Liver (tissue), 3 donors: Measurements from ENCODE around the gene SBNO1.

ENCODE experiments used
- ATF3 ChIP-seq: IDR thresholded peaks from 2 replicates; pipeline ENCODE4 v1.6.1; 2016; ENCODE audit warnings: antibody characterized with exemption
- CTCF ChIP-seq: fragments of 150-350 bp; IDR thresholded peaks from 2 replicates; pipeline ENCODE4 v1.5.1; 2017; ENCODE audit warnings: improper control_type of control experiment, low read depth, low read length; ENCODE audit not compliant: missing input control
- EGR1 ChIP-seq, 2 donors: IDR thresholded peaks; 2 replicates each; pipeline ENCODE4 v1.6.1; 2016 to 2018; ENCODE audit warnings: antibody characterized with exemption in 2 of 2, low read depth in 2 of 2
- FOXA1 ChIP-seq: IDR thresholded peaks from 2 replicates; pipeline ENCODE4 v1.6.1; 2016; ENCODE audit warnings: antibody characterized with exemption
- HNF4G ChIP-seq: IDR thresholded peaks from 2 replicates; pipeline ENCODE4 v1.6.1; 2016; ENCODE audit warnings: antibody characterized with exemption
- MAX ChIP-seq: IDR thresholded peaks from 2 replicates; pipeline ENCODE4 v1.6.1; 2016; ENCODE audit warnings: antibody characterized with exemption
- RAD21 ChIP-seq, 2 donors: IDR thresholded peaks; 2 replicates each; pipeline ENCODE4 v1.6.1; 2016; ENCODE audit warnings: antibody characterized with exemption in 2 of 2, mild to moderate bottlenecking in 2 of 2
- REST ChIP-seq: IDR thresholded peaks from 2 replicates; pipeline ENCODE4 v1.6.1; 2016; ENCODE audit warnings: antibody characterized with exemption, mild to moderate bottlenecking
- RXRA ChIP-seq, 2 donors: IDR thresholded peaks; 2 replicates each; pipeline ENCODE4 v1.6.1; 2017 to 2018; ENCODE audit warnings: antibody characterized with exemption in 2 of 2, mild to moderate bottlenecking in 1 of 2
- SP1 ChIP-seq: IDR thresholded peaks from 2 replicates; pipeline ENCODE4 v1.6.1; 2018; ENCODE audit warnings: antibody characterized with exemption, mild to moderate bottlenecking
- YY1 ChIP-seq: IDR thresholded peaks from 2 replicates; pipeline ENCODE4 v1.6.1; 2016; ENCODE audit warnings: antibody characterized with exemption, mild to moderate bottlenecking
- ZBTB33 ChIP-seq: IDR thresholded peaks from 2 replicates; pipeline ENCODE4 v1.6.1; 2016; ENCODE audit warnings: antibody characterized with exemption
- donor health status: healthy.
- donor health status: healthy.

- TF ChIP-seq CTCF (no peak), RAD21 (IDR thresholded peaks at IDR 0.05) (no peak), SP1 (no peak), ZBTB33 (no peak), FOXA1 (no peak), YY1 (no peak), ATF3 (no peak), HNF4G (no peak), REST (no peak), MAX (no peak), RXRA (IDR thresholded peaks at IDR 0.05) (no peak), EGR1 (IDR thresholded peaks at IDR 0.05; ENCODE audit: low read depth in 2 of 2) (no peak)
These were observed 14.7 kb upstream of the SBNO1 start for GRCh38 chr12:123379391-123379790.
